NCI-H345 treated with DMSO at 0.1 percent for 48 hours (cell line): ENCODE data around the gene CNTN1.

Experiments
- DNase-seq: peaks from one replicate; lab custom pipeline; 2025; ENCODE audit not compliant: unreplicated experiment; lab: John Stamatoyannopoulos, UW

Gene CNTN1

GRCh38 chr12:40768125-40768864, 76.1 kb downstream of the CNTN1 start:
- DNase-seq = no peak

GRCh38 chr12:40769846-40770245, 77.6 kb downstream of the CNTN1 start:
- no peak for DNase-seq

GRCh38 chr12:40770781-40771180, 78.5 kb downstream of the CNTN1 start:
- no peak for DNase-seq

- DNase-seq = no peak
Observed at GRCh38 chr12:40775661-40776060, 83.4 kb downstream of the CNTN1 start.

GRCh38 chr12:40784102-40784501, 91.9 kb downstream of the CNTN1 start:
- no peak for DNase-seq

GRCh38 chr12:40788276-40788675, 96.0 kb downstream of the CNTN1 start:
- DNase-seq = no peak

- no peak for DNase-seq
Observed at GRCh38 chr12:40792792-40793386, 100.7 kb downstream of the CNTN1 start.

- DNase-seq = no peak
Observed at GRCh38 chr12:40793471-40793870, 101.2 kb downstream of the CNTN1 start.

- no peak for DNase-seq
Observed at GRCh38 chr12:40794087-40794486, 101.8 kb downstream of the CNTN1 start.

- no peak for DNase-seq
Observed at GRCh38 chr12:40801082-40801481, 108.8 kb downstream of the CNTN1 start.

- DNase-seq = no peak
Observed at GRCh38 chr12:40801861-40802260, 109.6 kb downstream of the CNTN1 start.

- no peak for DNase-seq
Observed at GRCh38 chr12:40802656-40803055, 110.4 kb downstream of the CNTN1 start.

GRCh38 chr12:40819436-40820108, 127.3 kb downstream of the CNTN1 start:
- DNase-seq = no peak

- DNase-seq = no peak
Observed at GRCh38 chr12:40820794-40821484, 128.7 kb downstream of the CNTN1 start.

- no peak for DNase-seq
Observed at GRCh38 chr12:40825156-40825555, 132.9 kb downstream of the CNTN1 start.

- no peak for DNase-seq
Observed at GRCh38 chr12:40827683-40828592, 135.7 kb downstream of the CNTN1 start.

- DNase-seq = no peak
Observed at GRCh38 chr12:40828593-40828990, 136.4 kb downstream of the CNTN1 start.

- DNase-seq = no peak
Observed at GRCh38 chr12:40829738-40830144, 137.5 kb downstream of the CNTN1 start.

- no peak for DNase-seq
Observed at GRCh38 chr12:40831916-40832315, 139.7 kb downstream of the CNTN1 start.

GRCh38 chr12:40832668-40833067, 140.4 kb downstream of the CNTN1 start:
- no peak for DNase-seq

GRCh38 chr12:40833818-40834217, 141.6 kb downstream of the CNTN1 start:
- no peak for DNase-seq
